OCI-LY7 (cell line): ENCODE results near the gene COMP. TPM values are rescaled to one million over a fixed set of nuclear protein-coding genes. Genes with fewer than 3 reads are reported as not detected.

Experiments
- BruUV-seq: library from RNA; stranded (reverse); fragments of 400-500 nt; replicated peaks from 2 replicates; lab custom pipeline; 2021; lab: Mats Ljungman, UMichigan
- CTCF ChIA-PET: fragments of 300-600 bp; sonication (Branson Sonifier 250); formaldehyde crosslinking; loops from one replicate; lab custom pipeline; 2022; ENCODE audit warnings: antibody characterized with exemption; ENCODE audit not compliant: unreplicated experiment; lab: Charles Lee
- POLR2A ChIA-PET: fragments of 300-600 bp; sonication (Branson Sonifier 250); formaldehyde crosslinking; loops from one replicate; lab custom pipeline; 2022; ENCODE audit warnings: antibody characterized with exemption; lab: Charles Lee
- DNase-seq: peaks from one replicate; pipeline ENCODE4 v3.0.0-alpha.2; 2015; ENCODE audit warnings: low spot score
- H2AFZ ChIP-seq: fragments of 200-600 bp; sonication (generic), shearing (Covaris generic); 2 replicates; pipeline ENCODE4 v1.6.1; 2014; ENCODE audit warnings: mild to moderate bottlenecking, antibody characterized with exemption, low read length, moderate library complexity
- H3K27ac ChIP-seq: fragments of 200-600 bp; sonication (generic); 2 replicates; pipeline ENCODE4 v1.5.1; 2014; ENCODE audit warnings: mixed run types, low read depth, mild to moderate bottlenecking, moderate library complexity, low read length, inconsistent platforms; ENCODE audit not compliant: poor library complexity, severe bottlenecking
- H3K36me3 ChIP-seq: fragments of 200-600 bp; sonication (generic); 2 replicates; pipeline ENCODE4 v1.6.1; 2014; ENCODE audit warnings: mild to moderate bottlenecking, antibody characterized with exemption, low read length, moderate library complexity, mixed read lengths; ENCODE audit not compliant: insufficient read depth
- H3K4me1 ChIP-seq: fragments of 200-600 bp; sonication (generic); 2 replicates; pipeline ENCODE4 v1.5.1; 2014; ENCODE audit warnings: mild to moderate bottlenecking, low read length; ENCODE audit not compliant: insufficient read depth, poor library complexity, severe bottlenecking
- H3K4me2 ChIP-seq: fragments of 200-600 bp; sonication (generic); 2 replicates; pipeline ENCODE4 v1.6.1; 2014; ENCODE audit warnings: mild to moderate bottlenecking, low read length
- H3K4me3 ChIP-seq: fragments of 200-600 bp; sonication (generic); 2 replicates; pipeline ENCODE4 v1.5.1; 2014; ENCODE audit warnings: mild to moderate bottlenecking, low read depth, low read length; ENCODE audit not compliant: poor library complexity, severe bottlenecking
- H3K79me2 ChIP-seq: fragments of 200-600 bp; sonication (generic); 2 replicates; pipeline ENCODE4 v1.6.1; 2016; ENCODE audit warnings: low read depth, mild to moderate bottlenecking, low read length, moderate library complexity, mixed read lengths; ENCODE audit not compliant: insufficient read depth
- H3K9me2 ChIP-seq: fragments of 200-600 bp; sonication (generic); 2 replicates; pipeline ENCODE4 v1.6.1; 2016; ENCODE audit warnings: mild to moderate bottlenecking, low read length, mixed read lengths; ENCODE audit not compliant: insufficient read depth
- H3K9me3 ChIP-seq: fragments of 200-600 bp; sonication (generic); 2 replicates; pipeline ENCODE4 v1.6.1; 2014; ENCODE audit warnings: mild to moderate bottlenecking, mixed run types, low read length, mixed read lengths
- H4K20me1 ChIP-seq: fragments of 200-600 bp; sonication (generic); 2 replicates; pipeline ENCODE4 v1.6.1; 2014; ENCODE audit warnings: mild to moderate bottlenecking, antibody characterized with exemption, low read length, moderate library complexity, mixed read lengths; ENCODE audit not compliant: insufficient read depth
- CTCF ChIP-seq: fragments of 200-600 bp; sonication (generic); conservative IDR thresholded peaks from 2 replicates; pipeline ENCODE4 v1.5.1; 2014; ENCODE audit warnings: mild to moderate bottlenecking, antibody characterized with exemption, low read length, moderate library complexity, mixed read lengths
- EZH2phosphoT487 ChIP-seq: fragments of 200-600 bp; sonication (generic); IDR thresholded peaks from 2 replicates; pipeline ENCODE4 v1.6.1; 2018; ENCODE audit warnings: low read depth, borderline replicate concordance, mild to moderate bottlenecking, mixed run types, antibody characterized with exemption, low read length, moderate library complexity, mixed read lengths
- intact Hi-C: fragments of 100-400 bp; cut with micrococcal nuclease; formaldehyde crosslinking; loops from one replicate; pipeline ENCODE4 v1.10.0; 2022; ENCODE audit not compliant: unreplicated experiment
- total RNA-seq, 2 experiments: library from RNA; depleted of rRNA in 1 of 2; stranded (reverse); fragments of >200 nt in 1 of 2; shearing (Covaris generic) in 1 of 2; gene quantifications; 2 replicates each; pipeline ENCODE4 v1.2.3, GENCODE V29; 2014 to 2022

Gene COMP
- total RNA-seq, 2 experiments from 2014 or later, result not detected

- no peak for DNase-seq
- Histone ChIP-seq H3K27ac (no peak overlapping the region), H4K20me1 (no peaks in the 10 kb centered on the region), H3K9me3 (no peaks in the 10 kb centered on the region), H3K4me2 (no peak overlapping the region), H3K36me3 (no peaks in the 10 kb centered on the region), H3K79me2 (no peaks in the 10 kb centered on the region), H3K4me3 (no peak overlapping the region), H3K9me2 (no peaks in the 10 kb centered on the region), H2AFZ (no peak overlapping the region), H3K4me1 (peaks cover 2% of the 10 kb centered on the region)
- intact Hi-C loops, result no loop called here
- POLR2A ChIA-PET, result no interaction called here
- no TSS peak for BruUV-seq
- CTCF ChIA-PET, result no interaction called here
- TF ChIP-seq EZH2phosphoT487 (no peak), CTCF (no peak)
These were observed 7.6 kb upstream of the COMP start for GRCh38 chr19:18798384-18799352.

- no peak for TF ChIP-seq EZH2phosphoT487
- no peak for TF ChIP-seq CTCF
- Histone ChIP-seq H3K9me3 (no peaks in the 10 kb centered on the region), H3K36me3 (no peaks in the 10 kb centered on the region), H4K20me1 (no peaks in the 10 kb centered on the region), H3K79me2 (no peaks in the 10 kb centered on the region), H2AFZ (no peak overlapping the region), H3K4me3 (no peak overlapping the region), H3K4me2 (no peak overlapping the region), H3K4me1 (no peaks in the 10 kb centered on the region), H3K9me2 (no peaks in the 10 kb centered on the region), H3K27ac (no peak overlapping the region)
- ChIA-PET CTCF (no interaction called here), POLR2A (interaction anchor here (0.7 to 1.0 kb wide), 2 partner anchors 9 to 36 kb away, joined by 3 to 10 read pairs; partner anchors contain the start of gene UPF1)
- intact Hi-C loops, result no loop called here
- no TSS peak for BruUV-seq
- DNase-seq, result no peak
These were observed 5.1 kb upstream of the COMP start for GRCh38 chr19:18796239-18796638.

GRCh38 chr19:18795540-18795939 is 4.4 kb upstream of the COMP start:
- H4K20me1 ChIP-seq, result no peaks in the 10 kb centered on the region
- intact Hi-C loops, result no loop called here
- H3K9me2 ChIP-seq, result no peaks in the 10 kb centered on the region
- ChIA-PET POLR2A (interaction anchor here (0.7 kb wide), 1 partner anchor 9 kb away, joined by 10 read pairs; no protein-coding TSS in a partner anchor), CTCF (interaction anchor here (0.6 kb wide), 1 partner anchor 520 kb away, joined by 6 read pairs; no protein-coding TSS in a partner anchor)
- no peak overlapping the region for H3K4me2 ChIP-seq
- TF ChIP-seq EZH2phosphoT487 (no peak), CTCF (no peak)
- H2AFZ ChIP-seq, result no peak overlapping the region
- BruUV-seq, result no TSS peak
- DNase-seq, result no peak
- no peak overlapping the region for H3K27ac ChIP-seq
- H3K36me3 ChIP-seq, result no peaks in the 10 kb centered on the region
- H3K79me2 ChIP-seq, result no peaks in the 10 kb centered on the region
- H3K4me1 ChIP-seq, result no peaks in the 10 kb centered on the region
- H3K4me3 ChIP-seq, result no peak overlapping the region
- no peaks in the 10 kb centered on the region for H3K9me3 ChIP-seq
